Panc1 (cell line): Measurements from ENCODE around the gene CYP26C1.

Experiments
- POLR2AphosphoS5 ChIP-seq: IDR thresholded peaks from 2 replicates; pipeline ENCODE4 v1.6.1; 2012; ENCODE audit warnings: mild to moderate bottlenecking, low read depth, low read length, moderate library complexity
- SIN3A ChIP-seq: IDR thresholded peaks from 2 replicates; pipeline ENCODE4 v1.6.1; 2012; ENCODE audit warnings: low read depth, mild to moderate bottlenecking, low read length, moderate library complexity, borderline replicate concordance; ENCODE audit not compliant: insufficient read depth
- TCF7L2 ChIP-seq: IDR thresholded peaks from 2 replicates; pipeline ENCODE4 v1.6.1; 2011; ENCODE audit warnings: mild to moderate bottlenecking, low read depth, low read length, inconsistent platforms
- TF ChIP-seq, protein P1 (sequence below): fragments of 450-650 bp; IDR thresholded peaks from 2 replicates; pipeline ENCODE4 v1.5.1; 2017; ENCODE audit warnings: mild to moderate bottlenecking
- TF ChIP-seq, protein P2 (sequence below), 2 experiments: IDR thresholded peaks; 2 replicates each; pipeline ENCODE4 v1.6.1; 2011 to 2012; ENCODE audit warnings: low read depth in 2 of 2, control low read depth in 1 of 2, low read length in 1 of 2, mild to moderate bottlenecking in 1 of 2, moderate library complexity in 1 of 2; ENCODE audit not compliant: insufficient read depth in 1 of 2

DNA sequence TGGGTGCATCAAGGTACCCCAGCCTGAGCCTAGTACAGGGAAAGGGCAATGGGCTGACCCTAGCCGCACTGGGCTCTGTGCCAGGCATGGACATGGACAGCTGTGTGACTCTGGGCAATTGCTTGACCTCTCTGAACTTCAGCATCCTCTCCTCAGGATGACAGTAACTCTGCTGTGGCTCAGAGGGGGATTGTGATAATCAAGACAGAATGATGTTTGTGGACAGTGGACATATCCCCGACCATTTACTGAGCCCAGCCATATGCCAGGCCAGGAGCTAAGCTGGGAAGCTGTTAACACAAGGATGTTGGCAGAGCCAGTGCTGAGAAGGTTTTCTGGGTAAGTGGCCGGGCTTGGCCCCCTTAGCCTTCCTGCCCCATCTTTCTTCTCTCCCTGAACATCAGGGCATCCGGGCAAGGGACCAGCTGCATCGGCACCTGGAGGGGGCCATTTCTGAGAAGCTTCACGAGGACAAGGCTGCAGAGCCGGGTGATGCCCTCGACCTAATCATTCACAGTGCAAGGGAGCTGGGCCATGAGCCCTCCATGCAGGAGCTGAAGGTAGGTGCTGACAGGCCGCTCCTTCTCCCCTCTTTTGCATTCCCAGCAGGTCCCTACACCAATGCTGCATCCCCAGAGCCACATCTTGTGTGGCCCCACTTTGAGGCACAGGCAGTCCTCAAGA lies 3.5 kb downstream of the CYP26C1 start:
- TF ChIP-seq, protein P1, sequence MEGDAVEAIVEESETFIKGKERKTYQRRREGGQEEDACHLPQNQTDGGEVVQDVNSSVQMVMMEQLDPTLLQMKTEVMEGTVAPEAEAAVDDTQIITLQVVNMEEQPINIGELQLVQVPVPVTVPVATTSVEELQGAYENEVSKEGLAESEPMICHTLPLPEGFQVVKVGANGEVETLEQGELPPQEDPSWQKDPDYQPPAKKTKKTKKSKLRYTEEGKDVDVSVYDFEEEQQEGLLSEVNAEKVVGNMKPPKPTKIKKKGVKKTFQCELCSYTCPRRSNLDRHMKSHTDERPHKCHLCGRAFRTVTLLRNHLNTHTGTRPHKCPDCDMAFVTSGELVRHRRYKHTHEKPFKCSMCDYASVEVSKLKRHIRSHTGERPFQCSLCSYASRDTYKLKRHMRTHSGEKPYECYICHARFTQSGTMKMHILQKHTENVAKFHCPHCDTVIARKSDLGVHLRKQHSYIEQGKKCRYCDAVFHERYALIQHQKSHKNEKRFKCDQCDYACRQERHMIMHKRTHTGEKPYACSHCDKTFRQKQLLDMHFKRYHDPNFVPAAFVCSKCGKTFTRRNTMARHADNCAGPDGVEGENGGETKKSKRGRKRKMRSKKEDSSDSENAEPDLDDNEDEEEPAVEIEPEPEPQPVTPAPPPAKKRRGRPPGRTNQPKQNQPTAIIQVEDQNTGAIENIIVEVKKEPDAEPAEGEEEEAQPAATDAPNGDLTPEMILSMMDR = no peak
- TF ChIP-seq POLR2AphosphoS5 (no peak), SIN3A (no peak), TCF7L2 (no peak)
- TF ChIP-seq, protein P2, sequence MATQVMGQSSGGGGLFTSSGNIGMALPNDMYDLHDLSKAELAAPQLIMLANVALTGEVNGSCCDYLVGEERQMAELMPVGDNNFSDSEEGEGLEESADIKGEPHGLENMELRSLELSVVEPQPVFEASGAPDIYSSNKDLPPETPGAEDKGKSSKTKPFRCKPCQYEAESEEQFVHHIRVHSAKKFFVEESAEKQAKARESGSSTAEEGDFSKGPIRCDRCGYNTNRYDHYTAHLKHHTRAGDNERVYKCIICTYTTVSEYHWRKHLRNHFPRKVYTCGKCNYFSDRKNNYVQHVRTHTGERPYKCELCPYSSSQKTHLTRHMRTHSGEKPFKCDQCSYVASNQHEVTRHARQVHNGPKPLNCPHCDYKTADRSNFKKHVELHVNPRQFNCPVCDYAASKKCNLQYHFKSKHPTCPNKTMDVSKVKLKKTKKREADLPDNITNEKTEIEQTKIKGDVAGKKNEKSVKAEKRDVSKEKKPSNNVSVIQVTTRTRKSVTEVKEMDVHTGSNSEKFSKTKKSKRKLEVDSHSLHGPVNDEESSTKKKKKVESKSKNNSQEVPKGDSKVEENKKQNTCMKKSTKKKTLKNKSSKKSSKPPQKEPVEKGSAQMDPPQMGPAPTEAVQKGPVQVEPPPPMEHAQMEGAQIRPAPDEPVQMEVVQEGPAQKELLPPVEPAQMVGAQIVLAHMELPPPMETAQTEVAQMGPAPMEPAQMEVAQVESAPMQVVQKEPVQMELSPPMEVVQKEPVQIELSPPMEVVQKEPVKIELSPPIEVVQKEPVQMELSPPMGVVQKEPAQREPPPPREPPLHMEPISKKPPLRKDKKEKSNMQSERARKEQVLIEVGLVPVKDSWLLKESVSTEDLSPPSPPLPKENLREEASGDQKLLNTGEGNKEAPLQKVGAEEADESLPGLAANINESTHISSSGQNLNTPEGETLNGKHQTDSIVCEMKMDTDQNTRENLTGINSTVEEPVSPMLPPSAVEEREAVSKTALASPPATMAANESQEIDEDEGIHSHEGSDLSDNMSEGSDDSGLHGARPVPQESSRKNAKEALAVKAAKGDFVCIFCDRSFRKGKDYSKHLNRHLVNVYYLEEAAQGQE (IDR thresholded peaks at IDR 0.05; ENCODE audit: insufficient read depth in 1 of 2, low read depth in 2 of 2, low read length in 1 of 2) = no peak
